NCI-H748 treated with DMSO at 0.1 percent for 48 hours (cell line): ENCODE measurements around the gene SNX22.
"Not testable (repeated sequence)": the region's sequence is repeated elsewhere in the genome, so short reads cannot be mapped to it uniquely, and the experiment has no call there.

Source experiments
- DNase-seq: peaks from one replicate; lab custom pipeline; 2025; lab: John Stamatoyannopoulos, UW

SNX22 gene

DNA sequence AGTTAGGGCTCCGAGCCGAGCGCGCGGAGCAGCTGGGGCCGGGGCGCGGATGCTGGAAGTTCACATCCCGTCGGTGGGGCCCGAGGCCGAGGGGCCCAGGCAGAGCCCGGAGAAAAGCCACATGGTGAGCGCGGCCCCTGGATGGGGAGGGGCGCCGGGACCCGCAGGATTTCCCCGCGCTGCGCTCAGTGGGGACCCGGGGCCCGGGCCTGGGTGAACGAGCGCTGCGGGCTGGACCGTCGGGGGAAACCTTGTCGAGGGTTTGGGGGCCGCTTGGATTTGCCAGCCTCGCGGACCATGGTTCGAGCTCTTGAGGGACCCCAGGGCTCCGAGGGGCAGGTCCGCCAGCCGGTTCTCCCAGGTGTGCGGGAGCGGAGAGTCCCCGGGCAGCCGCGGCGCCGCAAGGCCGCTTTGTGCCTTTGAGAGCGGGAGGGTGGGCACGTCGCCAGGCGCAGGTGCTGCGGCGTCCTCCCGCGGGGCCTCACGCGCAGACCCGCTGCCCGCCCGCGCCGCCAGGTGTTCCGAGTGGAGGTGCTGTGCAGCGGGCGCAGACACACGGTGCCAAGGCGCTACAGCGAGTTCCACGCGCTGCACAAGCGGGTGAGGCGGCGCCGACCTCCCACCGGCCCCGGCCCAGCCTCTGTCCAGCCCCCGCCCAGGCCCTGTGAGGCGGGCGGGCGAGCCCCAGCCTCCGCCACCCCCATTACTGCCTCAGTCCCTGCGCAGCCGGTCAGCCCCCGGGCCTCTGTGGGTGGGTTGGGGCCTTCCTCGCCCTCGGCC, at the start of gene SNX22:
Gene SNX22, plus strand, starts transcription at position 5 of the 780 bp plus-strand sequence. Its CDS starts 45 bp downstream, at position 50.
- no peak for DNase-seq

DNA sequence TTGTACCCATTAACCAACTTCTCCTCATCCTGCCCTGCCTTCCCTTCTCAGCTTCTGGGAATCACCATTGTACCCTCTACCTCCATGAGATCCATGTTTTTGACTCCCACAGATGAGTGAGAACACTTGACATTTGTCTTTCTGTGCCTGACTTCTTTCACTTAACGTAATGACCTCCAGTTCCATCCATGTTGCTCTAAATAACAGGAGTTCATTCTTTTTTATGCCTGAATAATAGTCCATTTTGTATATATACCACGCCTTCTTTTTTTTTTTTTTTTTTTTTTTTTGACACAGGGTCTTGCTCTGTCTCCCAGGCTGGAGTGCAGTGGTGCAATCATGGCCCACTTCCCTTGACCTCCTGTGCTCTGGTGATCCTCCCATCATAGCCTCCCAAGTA, 49.0 kb upstream of the SNX22 start:
- no peak for DNase-seq

DNA sequence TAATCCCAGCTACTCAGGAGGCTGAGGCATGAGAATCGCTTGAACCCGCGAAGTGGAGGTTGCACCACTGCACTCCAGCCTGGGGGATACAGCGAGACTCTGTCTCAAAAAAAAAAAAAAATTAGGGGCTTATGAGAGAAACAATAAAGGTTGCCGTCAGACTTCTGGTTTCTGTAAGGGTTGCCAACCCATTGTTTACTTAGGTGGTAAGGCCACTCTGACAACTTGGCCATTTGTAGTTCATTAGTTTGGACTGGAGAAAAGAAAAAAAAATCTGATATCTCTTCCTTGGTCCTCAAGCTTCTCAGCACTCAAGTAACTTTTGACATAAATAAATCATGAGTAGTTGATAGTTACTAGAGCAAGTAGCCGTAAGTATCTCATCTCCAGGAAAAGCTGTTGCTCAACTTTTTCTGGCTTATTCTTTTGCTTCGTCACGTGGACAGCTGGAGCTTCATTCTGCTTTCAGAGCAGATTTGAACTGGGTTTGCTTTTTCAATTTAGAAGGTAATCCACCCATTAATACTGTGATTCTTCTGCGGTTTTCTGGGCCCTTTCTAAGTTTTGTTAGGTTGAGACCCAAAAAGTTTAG, 46.3 kb upstream of the SNX22 start:
- DNase-seq: no peak

DNA sequence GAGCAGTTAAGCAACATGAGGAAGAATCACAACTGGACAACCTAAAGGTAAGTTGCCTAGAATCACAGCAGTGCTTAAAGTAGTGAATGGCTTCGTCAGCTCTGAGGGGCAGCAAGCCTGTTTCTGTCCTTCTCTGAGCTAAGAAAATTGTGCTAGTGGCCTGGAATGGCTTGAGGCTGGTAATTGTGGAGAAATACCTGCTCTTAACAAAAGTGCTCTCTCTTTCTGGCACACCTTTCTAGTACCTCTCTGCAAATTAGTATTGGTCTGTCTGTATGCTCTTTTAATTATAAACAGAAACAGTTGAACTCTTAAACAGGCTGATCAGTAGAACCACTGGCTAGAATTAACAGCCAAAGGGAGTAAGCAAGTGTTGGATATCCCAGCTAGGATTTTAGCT, 44.2 kb upstream of the SNX22 start:
- DNase-seq: no peak

DNA sequence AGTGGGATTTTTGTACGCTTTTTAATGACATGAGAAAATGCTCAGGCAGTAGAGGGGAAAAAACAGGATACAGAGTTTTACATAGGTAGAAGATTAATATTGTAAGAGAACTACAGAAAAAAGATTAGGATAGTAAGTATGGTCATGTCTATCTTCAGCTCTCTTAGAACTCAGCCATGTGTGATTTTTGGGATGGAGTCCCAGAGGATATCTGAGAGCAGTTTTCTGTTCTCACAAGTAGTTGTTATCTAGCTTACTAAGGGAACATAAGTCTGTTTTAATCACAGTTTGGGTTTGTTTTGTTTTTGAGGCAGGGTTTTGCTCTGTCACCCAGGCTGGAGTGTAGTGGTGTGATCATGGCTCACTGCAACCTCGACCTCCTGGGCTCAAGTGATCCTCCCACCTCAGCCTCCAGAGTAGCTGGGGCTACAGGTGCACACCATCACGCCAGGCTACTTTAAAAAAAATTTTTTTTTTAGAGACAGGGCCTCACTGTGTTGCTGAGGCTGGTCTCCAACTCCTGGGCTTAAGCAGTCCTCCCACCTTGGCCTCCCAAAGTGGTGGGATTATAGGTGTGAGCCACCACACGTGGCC, 41.3 kb upstream of the SNX22 start:
- DNase-seq: not testable (repeated sequence)

DNA sequence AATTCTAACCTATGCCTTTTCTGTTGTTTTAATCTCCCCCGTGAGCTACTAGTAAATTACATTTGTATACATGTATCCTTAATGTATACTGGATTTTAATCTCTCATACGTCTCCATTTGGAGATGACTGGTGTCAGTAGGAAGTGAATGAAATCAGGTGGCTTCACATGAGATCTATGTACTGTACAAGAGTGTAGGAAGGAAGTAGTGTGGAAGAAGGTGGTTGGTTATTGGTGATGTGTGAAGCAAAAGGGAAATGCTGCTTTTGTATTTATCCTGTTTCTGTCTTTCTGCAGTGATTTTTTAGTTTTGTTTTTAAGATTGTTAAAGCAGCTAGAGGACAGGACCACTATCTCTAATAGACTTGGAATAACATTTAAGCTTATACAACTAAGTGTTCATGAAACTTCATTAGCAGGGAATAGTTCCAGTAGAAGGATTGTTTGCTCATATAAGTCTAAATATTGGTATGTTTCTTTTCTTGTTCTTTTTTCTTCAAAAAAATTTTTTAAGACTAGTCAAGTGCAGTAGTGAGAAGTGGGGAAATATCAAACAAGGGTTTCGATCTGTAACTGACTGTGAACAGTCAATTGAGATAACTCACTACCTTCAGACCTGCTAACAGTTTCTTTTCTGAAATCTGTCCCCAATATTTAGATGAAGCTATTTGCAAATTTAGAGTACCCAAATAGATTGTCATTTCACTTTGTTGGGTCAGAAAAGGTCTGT, 40.4 kb upstream of the SNX22 start:
- no peak for DNase-seq

DNA sequence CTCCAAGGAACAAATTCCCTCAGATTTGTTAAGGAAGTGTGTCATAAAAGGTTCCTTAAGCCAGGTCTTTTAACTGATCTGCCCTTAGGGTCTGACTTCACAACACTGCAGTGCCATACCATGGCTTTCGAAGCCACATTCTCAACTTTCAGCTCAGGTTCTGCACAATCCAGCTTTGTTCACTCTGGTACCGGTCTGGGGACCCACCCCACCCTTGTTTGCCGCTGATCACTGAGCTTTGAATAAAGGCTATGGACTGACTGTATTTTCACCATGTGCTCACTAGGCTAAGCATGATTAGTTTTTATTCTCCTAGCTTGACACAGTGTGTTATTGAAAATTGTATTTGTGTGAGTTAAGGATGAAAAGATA, 39.9 kb upstream of the SNX22 start:
- no peak for DNase-seq

DNA sequence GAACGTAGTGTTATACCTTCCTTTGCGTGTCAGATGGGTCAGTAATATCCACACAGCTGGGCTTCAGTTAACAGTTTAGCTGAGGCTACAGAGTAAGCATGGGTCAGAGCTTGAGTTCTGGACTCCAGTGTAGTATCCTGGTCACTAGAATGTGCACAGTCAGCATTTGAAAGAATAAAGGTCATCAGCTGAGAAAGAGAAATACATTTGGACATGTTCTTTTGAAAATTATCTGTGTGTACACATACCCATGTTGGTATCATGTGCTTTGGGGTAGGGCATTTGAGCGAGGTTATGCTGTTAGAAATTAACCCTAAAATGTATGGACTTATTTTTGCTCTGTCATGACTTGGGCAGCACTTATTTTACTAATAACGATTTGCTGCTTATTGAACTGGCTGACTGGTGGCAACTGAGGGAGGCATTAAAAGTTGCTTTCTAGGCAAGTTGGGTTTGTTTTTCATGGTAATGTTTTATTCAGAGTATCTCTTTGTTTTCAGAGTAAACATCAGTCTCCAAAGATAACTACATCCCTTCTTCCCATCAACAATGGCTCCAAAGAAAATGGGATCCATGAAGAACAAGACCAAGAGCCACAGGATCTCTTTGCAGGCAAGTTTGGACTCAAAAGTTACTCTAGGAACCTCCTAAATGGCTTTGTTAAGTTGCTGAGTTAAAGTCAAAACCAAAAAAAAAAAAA, 39.3 kb upstream of the SNX22 start:
- DNase-seq: no peak

DNA sequence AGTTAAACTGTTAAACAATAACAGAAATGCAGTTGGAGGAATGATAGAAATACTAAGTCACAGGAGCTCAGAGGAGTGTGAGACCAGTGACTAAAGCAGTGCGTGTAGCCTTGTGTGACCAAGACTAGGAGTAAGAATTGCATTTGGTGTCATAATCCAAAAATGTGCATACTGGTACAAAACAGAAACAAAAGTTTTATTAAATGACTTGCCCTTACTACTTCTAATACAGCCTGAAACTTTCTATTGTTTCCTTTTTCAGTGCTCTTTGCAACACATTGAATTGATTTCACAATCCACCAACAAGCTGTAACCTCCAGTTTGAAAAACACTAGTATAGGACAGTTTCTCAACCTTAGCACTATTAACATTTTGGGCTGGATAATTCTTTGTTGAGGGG, 38.6 kb upstream of the SNX22 start:
- DNase-seq: no peak

DNA sequence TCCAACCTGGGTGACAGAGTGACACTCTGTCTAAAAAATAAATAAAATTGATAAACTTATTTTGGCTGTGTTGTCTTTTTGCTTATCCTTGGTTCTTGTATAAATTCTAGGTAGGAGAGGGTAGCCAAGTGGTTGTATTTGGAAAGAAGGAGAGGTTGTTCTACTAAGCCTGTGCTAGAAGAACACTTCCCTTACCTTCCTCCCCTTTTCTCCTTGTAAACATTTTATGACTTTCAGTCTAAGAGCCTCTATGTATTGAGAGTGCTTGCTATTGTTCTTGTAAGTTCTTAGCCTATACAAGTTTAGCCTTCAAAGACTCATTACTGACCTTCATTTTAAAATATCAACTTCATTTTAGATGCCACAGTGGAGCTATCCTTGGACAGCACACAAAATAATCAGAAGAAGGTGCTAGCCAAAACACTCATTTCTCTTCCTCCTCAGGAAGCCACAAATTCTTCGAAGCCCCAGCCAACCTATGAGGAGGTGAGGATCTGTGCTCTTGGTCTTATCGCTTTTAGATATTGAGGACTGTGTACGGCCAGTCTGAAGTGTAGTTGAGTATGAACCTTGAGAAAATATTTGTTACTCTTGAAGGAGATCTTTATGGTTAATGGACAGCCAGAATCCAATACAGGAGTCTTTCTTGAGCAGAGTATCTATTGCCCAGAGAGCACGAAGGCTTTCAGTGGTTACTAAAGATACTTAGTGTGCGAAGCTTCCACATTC, 33.6 kb upstream of the SNX22 start:
- no peak for DNase-seq

DNA sequence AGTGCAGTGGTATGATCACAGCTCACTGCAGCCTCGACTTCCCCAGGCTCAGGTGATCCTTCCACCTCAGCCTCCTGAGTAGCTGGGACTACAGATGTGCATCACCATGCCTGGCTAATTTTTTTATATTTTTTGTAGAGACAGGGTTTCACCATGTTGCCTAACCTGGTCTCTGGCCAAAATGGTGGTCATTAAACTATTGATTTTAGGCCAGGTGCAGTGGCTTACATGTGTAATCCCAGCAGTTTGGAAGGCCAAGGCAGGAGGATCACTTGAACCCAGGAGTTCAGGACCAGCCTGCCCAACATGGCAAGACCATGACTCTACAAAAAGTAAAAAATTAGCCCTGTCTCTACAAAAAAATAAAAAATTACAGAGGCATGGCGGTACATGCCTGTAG, 31.2 kb upstream of the SNX22 start:
- DNase-seq: not testable (repeated sequence)

DNA sequence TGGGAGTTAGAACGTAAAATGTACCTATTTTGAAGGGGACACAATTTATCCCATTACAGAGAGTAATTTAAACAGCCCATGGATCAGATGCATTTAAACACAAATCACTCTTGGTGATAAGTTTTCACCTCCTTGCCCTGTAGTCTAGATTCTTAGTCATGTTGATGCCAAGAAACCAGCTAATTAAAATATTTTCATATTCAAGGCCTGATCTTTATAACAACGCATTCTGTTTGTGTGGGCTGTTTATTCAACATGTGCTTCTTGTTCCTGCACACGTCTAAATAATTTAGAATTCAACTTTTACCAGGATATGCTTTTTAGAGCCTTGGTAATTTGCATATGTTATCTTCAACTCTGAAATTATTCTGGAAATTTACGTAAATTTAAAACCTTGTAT, 29.9 kb upstream of the SNX22 start:
- DNase-seq: no peak

DNA sequence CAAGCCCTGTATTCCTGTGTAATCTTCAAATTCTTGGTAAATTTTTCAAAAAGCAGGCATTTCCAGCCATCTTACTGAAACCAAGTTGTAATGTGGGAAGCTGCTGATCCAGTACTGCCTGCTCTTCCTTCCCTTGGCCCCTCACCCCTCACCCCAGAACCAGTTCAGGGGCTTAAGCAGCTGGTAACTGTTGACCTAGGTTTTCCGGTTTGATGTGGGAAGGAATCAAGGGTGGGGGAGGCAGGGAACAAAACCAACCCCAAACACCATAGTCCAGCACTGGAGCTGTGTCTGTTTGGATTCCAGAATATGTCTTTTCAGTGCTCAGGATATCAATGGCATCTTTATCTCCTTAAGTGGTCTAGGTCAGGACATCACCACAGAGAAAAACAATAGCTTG, 29.1 kb upstream of the SNX22 start:
- DNase-seq: no peak

DNA sequence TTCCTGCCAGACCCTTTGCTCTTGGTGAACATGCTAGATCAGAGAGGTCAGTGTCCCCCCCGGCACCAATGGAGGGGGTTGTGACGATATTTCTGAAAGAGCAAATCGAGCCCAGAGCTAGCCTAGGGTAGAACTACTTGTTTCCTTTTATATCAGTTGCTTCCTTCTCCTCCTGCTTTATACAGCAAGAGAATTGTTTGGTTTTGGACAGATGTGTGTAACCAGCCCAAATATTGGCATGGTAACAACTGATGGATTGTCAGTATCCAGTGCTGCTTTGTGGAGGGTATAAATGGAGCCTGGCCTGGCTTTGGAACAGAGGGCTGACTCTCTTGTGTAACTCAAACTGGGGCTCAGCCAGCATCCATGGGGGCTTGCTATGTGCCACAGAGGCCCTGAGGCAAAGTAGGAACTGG, 28.6 kb upstream of the SNX22 start:
- no peak for DNase-seq

DNA sequence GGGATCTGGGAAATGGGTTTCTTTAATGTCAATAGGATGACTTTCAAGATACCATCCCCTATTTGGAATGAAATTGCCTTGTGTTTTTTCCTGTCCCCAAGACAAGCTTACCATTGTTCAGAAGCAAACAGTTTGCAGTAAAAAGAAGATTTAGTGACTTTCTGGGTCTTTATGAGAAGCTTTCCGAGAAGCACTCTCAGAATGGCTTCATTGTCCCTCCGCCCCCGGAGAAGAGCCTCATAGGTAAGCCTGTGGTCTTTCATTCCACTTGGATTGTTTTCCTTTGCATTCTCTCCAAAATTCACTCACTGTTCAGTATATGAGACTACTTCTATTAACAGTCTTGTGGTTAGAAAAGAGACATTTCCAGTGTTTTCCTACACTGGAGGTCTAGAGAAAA, 25.6 kb upstream of the SNX22 start:
- no peak for DNase-seq

DNA sequence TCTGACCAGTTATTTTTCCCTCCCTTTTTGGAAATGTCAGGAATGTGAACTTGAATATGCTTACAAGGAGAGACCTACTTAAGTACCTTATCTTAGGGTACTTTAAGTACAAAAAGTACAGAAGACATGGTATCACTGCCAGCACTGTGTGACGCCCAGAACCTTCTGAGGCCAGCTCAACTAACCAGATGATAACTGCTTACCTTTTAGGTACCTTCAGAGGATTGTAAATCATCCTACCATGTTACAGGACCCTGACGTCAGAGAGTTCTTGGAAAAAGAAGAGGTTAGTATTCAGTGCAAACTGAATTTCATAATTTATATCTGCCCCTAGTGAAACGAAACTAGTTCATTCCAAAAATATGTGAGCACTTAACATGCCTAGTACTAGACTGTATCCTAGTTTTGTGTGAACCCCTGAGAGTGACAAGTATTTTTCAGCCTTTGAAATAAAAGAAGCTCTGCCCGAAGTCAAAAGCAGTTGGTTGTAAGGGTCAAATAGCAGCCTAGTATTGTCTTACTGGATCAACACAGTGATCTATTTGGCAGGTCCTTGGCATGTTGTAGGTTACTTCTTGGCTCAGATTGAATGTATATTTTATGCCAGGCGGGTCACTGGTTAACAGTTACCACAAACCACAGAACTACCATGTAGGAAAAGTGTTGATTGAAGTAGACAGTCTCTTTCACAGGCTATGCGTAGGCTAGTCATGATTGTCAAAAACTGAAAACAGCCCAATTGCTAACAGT, 23.8 kb upstream of the SNX22 start:
- DNase-seq: no peak

DNA sequence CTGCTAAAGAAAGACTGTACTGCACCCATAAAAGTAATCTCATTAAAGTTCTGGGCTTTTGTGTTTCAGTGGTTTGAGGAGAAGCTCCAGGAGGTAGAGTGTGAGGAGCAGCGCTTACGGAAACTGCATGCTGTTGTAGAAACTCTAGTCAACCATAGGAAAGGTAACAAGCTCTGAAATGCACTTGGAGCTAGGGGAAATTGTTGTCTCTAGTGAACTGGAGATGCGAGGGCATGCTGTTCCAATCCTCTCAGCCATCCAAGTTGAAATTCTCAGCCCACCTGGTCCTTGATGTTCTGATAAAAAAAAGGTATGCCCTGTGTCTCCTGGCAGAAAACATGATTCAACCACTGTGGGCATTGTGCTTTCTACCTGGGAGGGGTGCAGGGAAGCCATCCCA, 21.4 kb upstream of the SNX22 start:
- DNase-seq: no peak

DNA sequence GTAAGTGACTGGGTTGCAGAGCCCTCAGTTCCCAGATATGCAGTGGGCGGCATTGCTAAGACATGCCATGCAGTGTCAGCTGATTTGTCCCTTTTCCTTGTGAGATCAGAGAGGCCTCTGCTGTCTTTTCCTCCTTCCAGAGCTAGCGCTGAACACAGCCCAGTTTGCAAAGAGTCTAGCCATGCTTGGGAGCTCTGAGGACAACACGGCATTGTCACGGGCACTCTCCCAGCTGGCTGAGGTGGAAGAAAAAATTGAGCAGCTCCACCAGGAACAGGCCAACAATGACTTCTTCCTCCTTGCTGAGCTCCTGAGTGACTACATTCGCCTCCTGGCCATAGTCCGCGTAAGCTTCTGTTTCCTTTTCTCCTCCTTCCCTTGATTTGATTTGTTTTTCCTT, 20.0 kb upstream of the SNX22 start:
- no peak for DNase-seq

DNA sequence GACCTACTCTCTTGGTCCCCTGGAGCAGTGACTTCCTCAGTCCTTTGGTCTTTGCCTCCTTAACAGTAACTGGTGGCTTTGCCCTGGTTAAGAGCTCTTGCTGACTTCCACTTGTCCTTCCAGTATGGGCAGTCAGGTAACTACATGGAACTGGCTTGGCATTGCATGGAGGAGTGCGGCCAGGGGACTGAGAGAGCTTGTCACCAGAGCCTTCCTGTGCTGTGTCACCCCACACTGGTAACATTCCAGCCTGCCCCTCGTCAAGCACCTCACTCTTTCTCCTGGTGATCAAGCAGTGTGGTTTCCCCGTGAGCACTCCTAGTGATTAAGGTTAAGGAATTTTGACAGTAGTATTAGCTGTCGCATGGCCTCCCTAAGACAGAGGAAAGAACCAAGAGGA, 19.3 kb upstream of the SNX22 start:
- no peak for DNase-seq

DNA sequence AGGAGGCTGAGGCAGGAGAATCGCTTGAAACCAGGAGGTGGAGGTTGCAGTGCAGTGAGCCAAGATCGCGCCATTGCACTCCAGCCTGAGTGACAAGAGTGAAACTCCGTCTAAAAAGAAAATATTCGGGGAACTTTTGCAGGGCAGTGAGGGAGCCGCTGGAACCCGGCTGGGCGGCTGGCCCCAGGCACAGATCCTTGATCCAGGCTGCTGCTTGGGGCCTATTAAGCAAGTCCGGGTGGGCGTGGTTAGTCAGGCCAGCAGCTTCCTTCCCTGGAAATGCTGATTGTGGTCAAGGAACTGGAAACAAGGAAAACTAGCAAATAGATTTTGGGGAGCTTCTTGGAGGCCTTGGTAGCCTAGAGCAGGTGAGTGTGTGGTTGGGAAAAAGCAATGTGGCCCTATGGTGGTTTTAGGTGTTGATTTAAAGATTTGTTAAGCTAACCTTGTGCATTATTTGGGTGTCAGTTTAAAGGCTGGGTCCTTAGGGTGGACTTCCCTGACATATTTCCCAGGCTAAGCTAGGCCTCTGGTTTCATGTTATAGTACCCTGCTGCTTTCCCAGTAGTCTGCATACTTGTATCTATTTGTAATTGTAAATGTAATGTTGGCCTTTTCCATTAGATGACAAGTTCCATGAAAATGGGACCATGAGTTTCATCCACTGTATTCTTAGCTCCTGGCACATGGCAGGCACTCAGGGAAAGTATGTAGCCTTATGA, 17.7 kb upstream of the SNX22 start:
- no peak for DNase-seq
